HEK293 (cell line): ENCODE results near the gene SLC5A4.

ENCODE experiments used
- CTCF ChIA-PET: fragments of 350-600 bp; formaldehyde crosslinking; extraction: SDS; loops from one replicate; lab custom pipeline; 2021; ENCODE audit warnings: antibody characterized with exemption; lab: Yijun Ruan, JAX
- POLR2A ChIA-PET: fragments of 300-600 bp; formaldehyde crosslinking; extraction: SDS; loops from one replicate; lab custom pipeline; 2020; ENCODE audit warnings: antibody characterized with exemption, inconsistent platforms; lab: Yijun Ruan, JAX
- H3K27ac ChIP-seq: fragments of 200-500 bp; sonication (Bioruptor generic); 2 replicates; pipeline ENCODE4 v1.5.1; 2014; ENCODE audit warnings: low read depth, low read length, control low read depth, inconsistent platforms; ENCODE audit errors: extremely low read depth
- H3K36me3 ChIP-seq, 2 experiments: fragments of 200-500 bp in 1 of 2; sonication (Bioruptor generic) in 1 of 2; 1 replicate in 1 of 2; 2 replicates in 1 of 2; pipeline ENCODE4 v1.5.1; 2014 to 2017; ENCODE audit warnings: inconsistent platforms in 2 of 2, low read length in 2 of 2; ENCODE audit not compliant: control insufficient read depth in 2 of 2, insufficient read depth in 1 of 2
- H3K4me1 ChIP-seq: fragments of 200-500 bp; sonication (Bioruptor generic); 2 replicates; pipeline ENCODE4 v1.5.1; 2014; ENCODE audit warnings: mild to moderate bottlenecking, low read length, inconsistent platforms; ENCODE audit not compliant: control insufficient read depth, insufficient read depth
- H3K4me3 ChIP-seq: 2 replicates; pipeline ENCODE4 v1.5.1; 2011; ENCODE audit warnings: low read depth, mild to moderate bottlenecking, control low read depth, low read length, moderate library complexity
- H3K9me3 ChIP-seq: fragments of 200-500 bp; sonication (Bioruptor generic); 2 replicates; pipeline ENCODE4 v1.5.1; 2014; ENCODE audit warnings: low read depth, low read length, inconsistent platforms; ENCODE audit not compliant: control insufficient read depth, insufficient read depth
- KLF7 ChIP-seq: fragments of 450-650 bp; formaldehyde crosslinking; IDR thresholded peaks from 2 replicates; pipeline ENCODE4 v1.5.1; 2016; ENCODE audit warnings: missing biosample characterization, missing genetic modification characterization, borderline replicate concordance
- MYNN ChIP-seq: fragments of 450-650 bp; formaldehyde crosslinking; IDR thresholded peaks from 2 replicates; pipeline ENCODE4 v1.5.1; 2016; ENCODE audit warnings: missing biosample characterization, missing genetic modification characterization, borderline replicate concordance
- MZF1 ChIP-seq: fragments of 450-650 bp; formaldehyde crosslinking; IDR thresholded peaks from 2 replicates; pipeline ENCODE4 v1.5.1; 2017; ENCODE audit warnings: missing biosample characterization, missing genetic modification characterization, borderline replicate concordance
- PRDM1 ChIP-seq: fragments of 450-650 bp; formaldehyde crosslinking; IDR thresholded peaks from 2 replicates; pipeline ENCODE4; 2016; ENCODE audit warnings: missing biosample characterization, missing genetic modification characterization
- PRDM6 ChIP-seq: fragments of 450-650 bp; formaldehyde crosslinking; IDR thresholded peaks from 2 replicates; pipeline ENCODE4 v1.5.1; 2017; ENCODE audit warnings: missing biosample characterization, missing genetic modification characterization
- ZBTB21 ChIP-seq: fragments of 450-650 bp; formaldehyde crosslinking; IDR thresholded peaks from 2 replicates; pipeline ENCODE4 v1.5.1; 2017; ENCODE audit warnings: missing biosample characterization, missing genetic modification characterization
- ZBTB26 ChIP-seq: fragments of 450-650 bp; formaldehyde crosslinking; optimal IDR thresholded peaks from 2 replicates; pipeline ENCODE3; 2016; ENCODE audit warnings: missing biosample characterization, mild to moderate bottlenecking, missing genetic modification characterization
- ZNF133 ChIP-seq: fragments of 450-650 bp; formaldehyde crosslinking; IDR thresholded peaks from 2 replicates; pipeline ENCODE4 v1.5.1; 2016; ENCODE audit warnings: missing biosample characterization, missing genetic modification characterization
- ZNF146 ChIP-seq: fragments of 450-650 bp; formaldehyde crosslinking; IDR thresholded peaks from 2 replicates; pipeline ENCODE4 v1.5.1; 2016; ENCODE audit warnings: missing biosample characterization, missing genetic modification characterization
- ZNF19 ChIP-seq: fragments of 450-650 bp; formaldehyde crosslinking; IDR thresholded peaks from 2 replicates; pipeline ENCODE4; 2016; ENCODE audit warnings: missing biosample characterization, missing genetic modification characterization, low read depth
- ZNF202 ChIP-seq: fragments of 450-650 bp; formaldehyde crosslinking; IDR thresholded peaks from 2 replicates; pipeline ENCODE4 v1.5.1; 2016; ENCODE audit warnings: missing biosample characterization, missing genetic modification characterization, borderline replicate concordance
- ZNF391 ChIP-seq: fragments of 450-650 bp; formaldehyde crosslinking; IDR thresholded peaks from 2 replicates; pipeline ENCODE4 v1.5.1; 2016; ENCODE audit warnings: low read depth, missing biosample characterization, missing genetic modification characterization, borderline replicate concordance
- ZNF416 ChIP-seq: fragments of 450-650 bp; formaldehyde crosslinking; IDR thresholded peaks from 2 replicates; pipeline ENCODE4 v1.5.1; 2016; ENCODE audit warnings: missing biosample characterization, missing genetic modification characterization
- ZNF449 ChIP-seq: fragments of 450-650 bp; formaldehyde crosslinking; IDR thresholded peaks from 2 replicates; pipeline ENCODE4 v1.5.1; 2017; ENCODE audit warnings: missing biosample characterization, mild to moderate bottlenecking, missing genetic modification characterization, moderate library complexity
- ZNF501 ChIP-seq: fragments of 450-650 bp; formaldehyde crosslinking; IDR thresholded peaks from 2 replicates; pipeline ENCODE4 v1.5.1; 2016; ENCODE audit warnings: missing biosample characterization, missing genetic modification characterization
- ZNF514 ChIP-seq: fragments of 450-650 bp; formaldehyde crosslinking; IDR thresholded peaks from 2 replicates; pipeline ENCODE4 v1.5.1; 2016; ENCODE audit warnings: missing biosample characterization, missing genetic modification characterization
- ZNF530 ChIP-seq: fragments of 450-650 bp; formaldehyde crosslinking; IDR thresholded peaks from 2 replicates; pipeline ENCODE4 v1.5.1; 2016; ENCODE audit warnings: low read depth, missing biosample characterization, missing genetic modification characterization
- ZNF624 ChIP-seq: fragments of 450-650 bp; formaldehyde crosslinking; IDR thresholded peaks from 2 replicates; pipeline ENCODE4 v1.5.1; 2017; ENCODE audit warnings: missing biosample characterization, missing genetic modification characterization
- ZNF645 ChIP-seq: fragments of 450-650 bp; formaldehyde crosslinking; IDR thresholded peaks from 2 replicates; pipeline ENCODE4; 2016; ENCODE audit warnings: missing biosample characterization, missing genetic modification characterization
- ZNF768 ChIP-seq: fragments of 450-650 bp; formaldehyde crosslinking; IDR thresholded peaks from 2 replicates; pipeline ENCODE4 v1.5.1; 2018; ENCODE audit warnings: missing biosample characterization, mild to moderate bottlenecking, missing genetic modification characterization
- ZNF843 ChIP-seq: fragments of 450-650 bp; formaldehyde crosslinking; IDR thresholded peaks from 2 replicates; pipeline ENCODE4 v1.5.1; 2016; ENCODE audit warnings: missing biosample characterization, missing genetic modification characterization
- ZSCAN18 ChIP-seq: fragments of 450-650 bp; formaldehyde crosslinking; IDR thresholded peaks from 2 replicates; pipeline ENCODE4 v1.5.1; 2016; ENCODE audit warnings: missing biosample characterization, missing genetic modification characterization

Gene SLC5A4

GRCh38 chr22:32211011-32211410, 44.1 kb downstream of the SLC5A4 start:
- H3K4me1 ChIP-seq = no peaks in the 10 kb centered on the region

GRCh38 chr22:32208681-32209080, 46.5 kb downstream of the SLC5A4 start:
- POLR2A ChIA-PET = no interaction called here
- TF ChIP-seq ZNF133 (tag by site-specific recombination) = no peak
- TF ChIP-seq ZNF514 (tag by site-specific recombination) = no peak
- no peak for TF ChIP-seq ZNF19 (tag by site-specific recombination)
- TF ChIP-seq ZNF530 = no peak
- no peak for TF ChIP-seq ZNF501 (tag by site-specific recombination)
- no peak for TF ChIP-seq ZNF645 (tag by site-specific recombination)
- CTCF ChIA-PET = interaction anchor here (0.9 to 1.7 kb wide), 3 partner anchors 10 to 57 kb away, joined by 3 to 4 read pairs (median 3); no protein-coding TSS in a partner anchor
- no peak overlapping the region for H3K27ac ChIP-seq
- no peaks in the 10 kb centered on the region for H3K9me3 ChIP-seq
- peaks cover 0 to 22% of the 10 kb centered on the region in 2 experiments; a peak in 1 of 3 replicates for H3K36me3 ChIP-seq
- H3K4me1 ChIP-seq = 0 out of 2 replicates have a peak, but pooled peaks cover under 1% of the 10 kb centered on the region
- H3K4me3 ChIP-seq = no peak overlapping the region

More at GRCh38 chr22:32211011-32211410, 44.1 kb downstream of the SLC5A4 start:
- CTCF ChIA-PET = interaction anchor here (0.5 to 1.7 kb wide), 3 partner anchors 11 to 234 kb away, joined by 3 to 4 read pairs (median 3); no protein-coding TSS in a partner anchor
- POLR2A ChIA-PET = no interaction called here
- Histone ChIP-seq H3K36me3 (peaks cover 0 to 22% of the 10 kb centered on the region in 2 experiments; a peak in 1 of 3 replicates), H3K27ac (no peak overlapping the region), H3K9me3 (no peaks in the 10 kb centered on the region), H3K4me3 (no peak overlapping the region)
- TF ChIP-seq ZNF202 (tag by site-specific recombination) (no peak), ZBTB26 (tag by site-specific recombination) (no peak), ZNF514 (tag by site-specific recombination) (no peak), PRDM6 (no peak), PRDM1 (no peak), ZBTB21 (tag by site-specific recombination) (no peak), ZNF624 (tag by site-specific recombination) (no peak)

GRCh38 chr22:32207971-32208480, 47.1 kb downstream of the SLC5A4 start:
- CTCF ChIA-PET = interaction anchor here (0.6 to 1.7 kb wide), 7 partner anchors 10 to 506 kb away, joined by 3 to 6 read pairs (median 3); no protein-coding TSS in a partner anchor
- TF ChIP-seq ZNF449 (no peak), MYNN (tag by site-specific recombination) (no peak), KLF7 (tag by site-specific recombination) (no peak), ZNF768 (tag by site-specific recombination) (no peak), MZF1 (no peak), ZNF843 (tag by site-specific recombination) (no peak), ZNF416 (no peak), ZNF391 (tag by site-specific recombination) (no peak), ZSCAN18 (tag by site-specific recombination) (no peak), ZNF146 (tag by site-specific recombination) (no peak), ZBTB26 (tag by site-specific recombination) (no peak)
- TF ChIP-seq, all 188 proteins: peak for 0
- Histone ChIP-seq H3K36me3 (peaks cover 0 to 22% of the 10 kb centered on the region in 2 experiments; a peak in 1 of 3 replicates), H3K27ac (no peak overlapping the region), H3K9me3 (no peaks in the 10 kb centered on the region), H3K4me1 (0 out of 2 replicates have a peak, but pooled peaks cover 3% of the 10 kb centered on the region), H3K4me3 (no peak overlapping the region)
- POLR2A ChIA-PET = no interaction called here
